ENCODE measurements around the gene C14orf119. TPM values are rescaled to one million over a fixed set of nuclear protein-coding genes. Genes with fewer than 3 reads are reported as not detected.

The C14orf119 gene
- total and polyA plus RNA-seq, 9 of the 15 experiments (the other 6 are each of a cell fraction or from before 2014, with no cell fraction given): 36.7 to 251 (median 51.8) TPM

DNA sequence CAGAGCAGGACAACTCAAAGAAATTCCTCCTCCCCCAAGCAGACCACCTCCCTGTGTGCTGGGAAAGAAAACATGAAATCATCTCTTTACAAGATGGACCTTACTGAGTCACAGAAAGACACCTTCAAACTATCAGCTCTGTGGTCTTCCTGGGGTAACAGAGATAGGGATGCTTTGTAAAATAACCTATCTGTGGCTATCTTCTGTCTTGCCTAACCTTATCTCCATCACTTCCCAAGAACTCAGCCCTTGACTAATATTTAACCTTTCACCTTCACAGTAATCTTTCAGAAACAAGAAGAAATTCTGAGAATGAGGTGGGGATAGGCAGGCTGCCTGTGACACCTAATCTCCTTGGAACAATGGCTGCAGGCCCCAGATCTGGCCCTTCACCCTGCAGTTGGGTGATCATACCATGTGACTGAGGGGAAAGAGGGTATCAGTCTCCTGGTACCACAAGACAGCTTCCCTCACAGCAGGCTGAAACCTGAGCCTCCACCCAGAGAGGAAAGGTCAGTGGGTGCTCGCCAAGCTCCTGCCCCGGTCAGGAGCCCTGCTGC is 51.1 kb downstream of the C14orf119 start (continued):
- TF ChIP-seq CLOCK (CRISPR knock-in tag; IDR thresholded peaks at IDR 0.05; ENCODE audit: borderline replicate concordance) (peak; percentile 63; the same call in 1 of the 2 replicates), NONO (IDR thresholded peaks at IDR 0.05; ENCODE audit: low read depth in 2 of 2, low read length in 1 of 2) (0 out of 4 replicates have a peak, but pooled peaks of 1 of the 2 experiments have one; percentile 4), BRF1 (IDR thresholded peaks at IDR 0.05; ENCODE audit: borderline replicate concordance, extremely low read depth, insufficient read length) (no peak), NCOA6 (IDR thresholded peaks at IDR 0.05) (peak; percentile 74), NCOA2 (IDR thresholded peaks at IDR 0.05; ENCODE audit: partially characterized antibody in 2 of 2) (peak in 1 of 2 experiments; percentile 87), RHOXF2B (CRISPR knock-in tag; conservative IDR thresholded peaks at IDR 0.05) (no peak), ZNF766 (CRISPR knock-in tag; conservative IDR thresholded peaks at IDR 0.05) (peak; percentile 70; the same call in 1 of the 2 replicates), SMAD1 (IDR thresholded peaks at IDR 0.05; ENCODE audit: low read depth, low read length, partially characterized antibody) (peak; percentile 33), BACH1 (tag; IDR thresholded peaks at IDR 0.05) (0 out of 2 replicates have a peak, but pooled peaks have one; percentile 3), MTA3 (IDR thresholded peaks at IDR 0.05; ENCODE audit: borderline replicate concordance) (0 out of 2 replicates have a peak, but pooled peaks have one; percentile 52), TCFL5 (CRISPR knock-in tag; conservative IDR thresholded peaks at IDR 0.05) (peak; percentile 13; the same call in 1 of the 2 replicates), FOXK2 (conservative IDR thresholded peaks at IDR 0.05 in 1 of 2, IDR thresholded peaks at IDR 0.05 in 1 of 2; ENCODE audit: low read depth in 2 of 2) (peak; percentile 25 to 56; a peak in 1 of 4 replicates), RBM15 (IDR thresholded peaks at IDR 0.05; ENCODE audit: insufficient read depth, low read length) (no peak), ZNF584 (CRISPR knock-in tag; IDR thresholded peaks at IDR 0.05; ENCODE audit: low read depth) (peak; percentile 94; the same call in 1 of the 2 replicates), KHSRP (IDR thresholded peaks at IDR 0.05) (peak; percentile 75; the same call in 1 of the 2 replicates), TCF7 (IDR thresholded peaks at IDR 0.05; ENCODE audit: borderline replicate concordance) (0 out of 2 replicates have a peak, but pooled peaks have one; percentile 56), SRF (CRISPR knock-in tag; IDR thresholded peaks at IDR 0.05) (0 out of 4 replicates have a peak, but pooled peaks of 1 of the 2 experiments have one; percentile 30), HDAC1 (IDR thresholded peaks at IDR 0.05) (peak; percentile 92 to 98; a peak in 3 of 4 replicates)
- TF ChIP-seq, protein P1, sequence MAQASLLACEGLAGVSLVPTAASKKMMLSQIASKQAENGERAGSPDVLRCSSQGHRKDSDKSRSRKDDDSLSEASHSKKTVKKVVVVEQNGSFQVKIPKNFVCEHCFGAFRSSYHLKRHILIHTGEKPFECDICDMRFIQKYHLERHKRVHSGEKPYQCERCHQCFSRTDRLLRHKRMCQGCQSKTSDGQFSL (CRISPR knock-in tag; IDR thresholded peaks at IDR 0.05): 0 out of 2 replicates have a peak, but pooled peaks have one; percentile 23
- TF ChIP-seq, protein P1 (tag; IDR thresholded peaks at IDR 0.05): no peak

All from K562 (cell line).